Natural killer cell (primary cell): ENCODE data around the gene PEX7. TPM values are rescaled to one million over a fixed set of nuclear protein-coding genes. Genes with fewer than 3 reads are reported as not detected.

ENCODE experiments used
- ATAC-seq, 3 donors: fragments of 150-1000 bp in 2 of 3; fragments of 200-7000 bp in 1 of 3; cut with Tn5 transposase; 1 replicate in 1 of 3; 2 replicates in 2 of 3; pipeline ENCODE4 v1.10.0; 2021; ENCODE audit warnings: mild to moderate bottlenecking in 2 of 3, moderate library complexity in 2 of 3
- DNase-seq, 2 donors: peaks; one replicate each; pipeline versions ENCODE4 v3.0.0 to v3.0.0-alpha.2; 2013 to 2021; ENCODE audit warnings: mixed read lengths in 1 of 2
- H3K27ac ChIP-seq: one replicate; pipeline ENCODE4 v1.5.1; 2013; ENCODE audit warnings: mild to moderate bottlenecking, low read length
- H3K27me3 ChIP-seq: one replicate; pipeline ENCODE4 v1.6.1; 2013; ENCODE audit warnings: low read length; ENCODE audit not compliant: control insufficient read depth, insufficient read depth
- H3K36me3 ChIP-seq: one replicate; pipeline ENCODE4 v1.6.1; 2013; ENCODE audit warnings: low read length; ENCODE audit not compliant: control insufficient read depth, insufficient read depth
- H3K4me1 ChIP-seq: one replicate; pipeline ENCODE4 v1.6.1; 2013; ENCODE audit warnings: low read length; ENCODE audit not compliant: control insufficient read depth, insufficient read depth
- H3K4me3 ChIP-seq: one replicate; pipeline ENCODE4 v1.5.1; 2013; ENCODE audit warnings: low read length
- H3K9me3 ChIP-seq: one replicate; pipeline ENCODE4 v1.6.1; 2013; ENCODE audit warnings: low read length; ENCODE audit not compliant: control insufficient read depth, insufficient read depth
- H3K27ac Mint-ChIP-seq, 2 donors: one replicate each; pipeline ENCODE4 v1.8.0; 2022; ENCODE audit warnings: mild to moderate bottlenecking in 2 of 2, mixed read lengths in 2 of 2, moderate library complexity in 1 of 2
- H3K27me3 Mint-ChIP-seq, 2 donors: one replicate each; pipeline ENCODE4 v1.8.0; 2022; ENCODE audit warnings: low read depth in 2 of 2, mixed read lengths in 2 of 2
- H3K36me3 Mint-ChIP-seq: one replicate; pipeline ENCODE4 v1.8.0; 2022; ENCODE audit warnings: mixed read lengths
- H3K4me1 Mint-ChIP-seq, 2 donors: one replicate each; pipeline ENCODE4 v1.8.0; 2022; ENCODE audit warnings: mixed read lengths in 2 of 2
- H3K4me3 Mint-ChIP-seq: one replicate; pipeline ENCODE4 v1.8.0; 2022; ENCODE audit warnings: mild to moderate bottlenecking, moderate library complexity, mixed read lengths
- H3K9me3 Mint-ChIP-seq, 2 donors: one replicate each; pipeline ENCODE4 v1.8.0; 2022; ENCODE audit warnings: mixed read lengths in 2 of 2
- WGBS: methylation state at CpG from one replicate; pipeline ENCODE4 v1.1.7; 2013; ENCODE audit warnings: missing lambda C conversion rate; ENCODE audit not compliant: insufficient coverage; 5-methylcytosine and 5-hydroxymethylcytosine counted together
- intact Hi-C: fragments of 100-400 bp; cut with micrococcal nuclease; formaldehyde crosslinking; loops from one replicate; pipeline ENCODE4 v1.14.2; 2022
- total RNA-seq, 4 donors: library from RNA; stranded (reverse); fragments of 120-200 nt in 1 of 4; gene quantifications; one replicate each; pipeline versions ENCODE4 v1.2.3 to v1.2.4, GENCODE V29; 2013 to 2022
- TF ChIP-seq, protein P1 (sequence below): fragments of 200-600 bp; IDR thresholded peaks from one replicate; pipeline ENCODE4 v1.8.0; 2022; ENCODE audit warnings: antibody characterized with exemption

Gene PEX7
- total RNA-seq, 3 donors from 2014 or later (not counting 1 experiment from before 2014, with no cell fraction given) = 2.4 to 3.6 (median 2.5) TPM

DNA sequence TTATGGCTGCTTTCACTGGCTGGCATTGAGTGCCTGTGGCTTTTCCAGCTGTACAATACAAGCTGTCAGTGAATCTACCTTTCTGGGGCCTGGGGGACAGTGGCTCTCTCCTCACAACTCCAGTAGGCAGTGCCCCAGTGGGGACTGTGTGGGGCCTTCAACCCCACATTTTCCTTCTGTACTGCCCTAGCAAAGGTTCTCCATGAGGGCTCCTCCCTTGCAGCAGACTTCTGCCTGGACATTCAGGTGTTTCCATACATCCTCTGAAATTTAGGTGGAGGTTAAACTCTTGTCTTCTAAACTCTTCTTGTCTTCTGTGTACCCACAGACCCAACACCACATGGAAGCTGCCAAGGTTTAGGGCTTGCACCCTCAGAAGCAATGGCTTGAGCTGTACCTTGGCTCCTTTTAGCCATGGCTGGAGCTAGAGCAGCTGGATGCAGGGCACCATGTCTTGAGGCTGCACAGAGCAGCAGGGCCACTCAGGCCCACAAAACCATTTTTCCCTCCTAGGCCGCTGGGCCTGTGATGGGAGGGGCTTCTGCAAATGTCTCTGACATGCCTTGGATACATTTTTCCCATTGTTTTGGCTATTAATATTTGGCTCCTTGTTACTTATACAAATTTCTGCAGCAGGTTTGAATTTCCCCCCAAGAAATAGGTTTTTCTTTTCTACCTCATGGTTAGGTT, 9.6 kb downstream of the PEX7 start:
- no peak for DNase-seq
- no peak for ATAC-seq
- 100% methylated on average over 1 of the region's 1 CpG for WGBS

DNA sequence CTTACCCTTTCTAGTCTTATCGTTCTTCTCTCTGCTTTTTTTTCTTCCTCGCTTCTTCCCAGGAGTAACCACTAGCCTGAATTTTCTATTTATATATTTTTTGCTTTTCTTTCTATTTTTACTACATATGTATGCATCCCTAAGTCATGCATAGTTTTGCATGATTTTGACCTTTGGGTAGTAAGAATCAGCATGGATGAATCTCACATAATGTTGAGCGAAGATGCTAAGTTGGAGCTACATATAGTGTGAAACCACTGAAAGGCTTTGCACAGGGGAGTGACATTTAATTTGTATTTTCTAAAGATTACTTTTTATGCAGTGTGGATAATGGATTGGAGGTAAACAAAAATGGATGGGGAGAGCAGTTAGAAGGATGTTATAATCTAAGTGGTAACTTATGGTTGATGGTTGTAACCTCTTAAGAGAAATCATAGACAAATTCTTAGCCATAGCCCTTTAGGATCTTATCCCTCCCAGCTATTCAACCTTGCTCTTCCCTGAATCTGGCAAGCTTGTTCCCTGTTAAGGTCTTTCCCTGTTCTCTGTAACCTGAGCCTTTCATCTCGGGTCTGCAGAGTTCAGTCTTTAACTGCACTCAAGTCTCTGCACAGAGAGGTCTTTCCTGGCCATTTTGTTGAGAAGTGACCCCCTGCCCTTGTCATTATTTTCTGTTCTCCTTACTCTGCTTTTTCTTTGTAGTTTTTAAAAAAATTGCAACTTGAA, 18.0 kb downstream of the PEX7 start:
- no peaks in the 10 kb centered on the region for H3K36me3 ChIP-seq
- no peak for ATAC-seq
- H3K27ac ChIP-seq = no peak overlapping the region
- Mint-ChIP-seq H3K4me1 (no peaks in the 10 kb centered on the region), H3K27ac (no peak overlapping the region), H3K4me3 (no peak overlapping the region), H3K27me3 (no peaks in the 10 kb centered on the region), H3K9me3 (no peaks in the 10 kb centered on the region), H3K36me3 (no peaks in the 10 kb centered on the region)
- H3K4me1 ChIP-seq = no peaks in the 10 kb centered on the region
- WGBS = 95% methylated on average over 3 of the region's 4 CpGs
- H3K9me3 ChIP-seq = no peaks in the 10 kb centered on the region
- intact Hi-C loops = loop anchor here (10.0 kb wide), 1 partner anchor 804 kb away; no protein-coding TSS in a partner anchor
- no peak overlapping the region for H3K4me3 ChIP-seq
- no peaks in the 10 kb centered on the region for H3K27me3 ChIP-seq
- DNase-seq = no peak
- TF ChIP-seq, protein P1, sequence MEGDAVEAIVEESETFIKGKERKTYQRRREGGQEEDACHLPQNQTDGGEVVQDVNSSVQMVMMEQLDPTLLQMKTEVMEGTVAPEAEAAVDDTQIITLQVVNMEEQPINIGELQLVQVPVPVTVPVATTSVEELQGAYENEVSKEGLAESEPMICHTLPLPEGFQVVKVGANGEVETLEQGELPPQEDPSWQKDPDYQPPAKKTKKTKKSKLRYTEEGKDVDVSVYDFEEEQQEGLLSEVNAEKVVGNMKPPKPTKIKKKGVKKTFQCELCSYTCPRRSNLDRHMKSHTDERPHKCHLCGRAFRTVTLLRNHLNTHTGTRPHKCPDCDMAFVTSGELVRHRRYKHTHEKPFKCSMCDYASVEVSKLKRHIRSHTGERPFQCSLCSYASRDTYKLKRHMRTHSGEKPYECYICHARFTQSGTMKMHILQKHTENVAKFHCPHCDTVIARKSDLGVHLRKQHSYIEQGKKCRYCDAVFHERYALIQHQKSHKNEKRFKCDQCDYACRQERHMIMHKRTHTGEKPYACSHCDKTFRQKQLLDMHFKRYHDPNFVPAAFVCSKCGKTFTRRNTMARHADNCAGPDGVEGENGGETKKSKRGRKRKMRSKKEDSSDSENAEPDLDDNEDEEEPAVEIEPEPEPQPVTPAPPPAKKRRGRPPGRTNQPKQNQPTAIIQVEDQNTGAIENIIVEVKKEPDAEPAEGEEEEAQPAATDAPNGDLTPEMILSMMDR = no peak

More for the DNA sequence above, 9.6 kb downstream of the PEX7 start:
- intact Hi-C loops = no loop called here
- Histone ChIP-seq H3K36me3 (peaks cover 7% of the 10 kb centered on the region), H3K27me3 (no peaks in the 10 kb centered on the region), H3K4me3 (no peak overlapping the region), H3K4me1 (no peaks in the 10 kb centered on the region), H3K27ac (no peak overlapping the region), H3K9me3 (peaks cover 13% of the 10 kb centered on the region)
- Mint-ChIP-seq H3K4me1 (peaks cover 0 to 7% of the 10 kb centered on the region in 2 donors), H3K27ac (no peak overlapping the region), H3K4me3 (no peak overlapping the region), H3K36me3 (peaks cover 25% of the 10 kb centered on the region), H3K27me3 (no peaks in the 10 kb centered on the region), H3K9me3 (peaks cover 0 to 3% of the 10 kb centered on the region in 2 donors)
- TF ChIP-seq, protein P1 = no peak

DNA sequence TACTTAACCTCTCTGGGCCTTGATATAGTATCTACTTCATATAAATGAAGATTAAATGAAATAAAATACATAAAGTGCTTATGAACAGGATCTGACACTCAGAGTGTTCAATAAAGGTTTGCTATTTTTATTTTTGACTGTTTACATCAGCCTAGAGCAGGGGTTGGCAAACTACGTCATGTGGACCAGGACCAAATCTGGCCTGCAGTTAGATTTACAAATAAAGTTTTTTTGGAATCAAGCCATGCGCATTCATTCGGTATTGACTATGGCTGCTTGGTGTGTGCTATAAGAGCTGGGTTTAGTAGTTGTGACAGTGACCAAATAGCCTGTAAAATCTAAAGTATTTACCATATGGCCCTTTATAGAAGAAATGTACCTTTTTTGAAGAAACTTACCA, 20.8 kb downstream of the PEX7 start:
- Mint-ChIP-seq H3K4me3 (no peak overlapping the region), H3K4me1 (no peaks in the 10 kb centered on the region), H3K27ac (no peak overlapping the region), H3K9me3 (no peaks in the 10 kb centered on the region), H3K27me3 (no peaks in the 10 kb centered on the region), H3K36me3 (no peaks in the 10 kb centered on the region)
- Histone ChIP-seq H3K27ac (no peak overlapping the region), H3K27me3 (no peaks in the 10 kb centered on the region), H3K9me3 (no peaks in the 10 kb centered on the region), H3K4me1 (no peaks in the 10 kb centered on the region), H3K36me3 (no peaks in the 10 kb centered on the region), H3K4me3 (no peak overlapping the region)
- 84% methylated on average over 3 of the region's 3 CpGs for WGBS
- intact Hi-C loops = loop anchor here (10.0 kb wide), 1 partner anchor 802 kb away; no protein-coding TSS in a partner anchor
- DNase-seq (no peak), ATAC-seq (no peak)
- TF ChIP-seq, protein P1 = no peak
